Measurements from ENCODE around the gene TCF7L1.

Gene TCF7L1

DNA sequence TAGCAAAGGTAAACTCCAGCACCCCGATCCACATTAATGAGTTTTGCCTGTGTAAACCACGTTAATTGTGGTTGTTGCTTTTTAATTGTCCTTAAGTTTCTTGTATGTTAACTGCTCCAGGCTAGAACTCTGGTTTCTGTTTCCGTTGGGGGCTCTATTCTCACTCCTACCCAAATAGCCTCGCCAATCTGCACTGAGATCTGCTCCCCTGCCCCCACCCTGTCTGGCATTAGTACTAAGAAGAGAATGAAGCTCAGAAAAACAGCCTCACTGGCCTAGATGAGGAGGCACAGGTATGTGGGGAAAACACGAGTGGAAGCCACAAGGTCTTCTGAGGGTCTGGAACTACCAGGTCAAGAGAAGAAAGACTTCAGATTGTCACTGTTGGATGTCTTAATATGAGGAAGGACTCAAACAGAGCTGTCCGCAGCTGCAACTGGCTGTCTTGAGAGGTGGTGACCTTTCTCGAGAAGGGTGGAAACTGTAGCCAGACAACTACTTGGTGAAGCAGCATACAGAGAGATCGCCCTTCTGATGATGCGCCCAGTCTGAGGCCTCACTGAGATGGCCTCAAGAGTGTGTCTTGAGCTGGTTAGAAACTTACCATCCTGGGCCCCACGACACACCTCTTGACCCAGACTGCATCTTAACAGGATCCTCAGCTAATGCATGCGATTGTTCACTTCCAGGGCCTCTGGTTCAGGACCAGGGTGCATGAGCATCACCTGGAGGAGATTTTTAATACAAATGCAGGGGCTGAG lies 121.5 kb downstream of the TCF7L1 start:
- DNase-seq (ENCODE audit: low read depth, low spot score), result no peak
- CTCF ChIA-PET, result interaction anchor here (0.9 to 4.5 kb wide), 7 partner anchors 8 to 121 kb away, joined by 3 to 37 read pairs (median 4); partner anchors contain the start of gene TCF7L1
- POLR2A ChIA-PET, result interaction anchor here (2.5 kb wide), 1 partner anchor 121 kb away, joined by 9 read pairs; the partner anchor contains the start of gene TCF7L1
- TF ChIP-seq, protein P1, sequence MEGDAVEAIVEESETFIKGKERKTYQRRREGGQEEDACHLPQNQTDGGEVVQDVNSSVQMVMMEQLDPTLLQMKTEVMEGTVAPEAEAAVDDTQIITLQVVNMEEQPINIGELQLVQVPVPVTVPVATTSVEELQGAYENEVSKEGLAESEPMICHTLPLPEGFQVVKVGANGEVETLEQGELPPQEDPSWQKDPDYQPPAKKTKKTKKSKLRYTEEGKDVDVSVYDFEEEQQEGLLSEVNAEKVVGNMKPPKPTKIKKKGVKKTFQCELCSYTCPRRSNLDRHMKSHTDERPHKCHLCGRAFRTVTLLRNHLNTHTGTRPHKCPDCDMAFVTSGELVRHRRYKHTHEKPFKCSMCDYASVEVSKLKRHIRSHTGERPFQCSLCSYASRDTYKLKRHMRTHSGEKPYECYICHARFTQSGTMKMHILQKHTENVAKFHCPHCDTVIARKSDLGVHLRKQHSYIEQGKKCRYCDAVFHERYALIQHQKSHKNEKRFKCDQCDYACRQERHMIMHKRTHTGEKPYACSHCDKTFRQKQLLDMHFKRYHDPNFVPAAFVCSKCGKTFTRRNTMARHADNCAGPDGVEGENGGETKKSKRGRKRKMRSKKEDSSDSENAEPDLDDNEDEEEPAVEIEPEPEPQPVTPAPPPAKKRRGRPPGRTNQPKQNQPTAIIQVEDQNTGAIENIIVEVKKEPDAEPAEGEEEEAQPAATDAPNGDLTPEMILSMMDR (IDR thresholded peaks at IDR 0.05; ENCODE audit: insufficient read depth, low read length, missing control alignments), result no peak
- H3K4me3 ChIP-seq (ENCODE audit: low read depth, low read length), result no peak overlapping the region

DNA sequence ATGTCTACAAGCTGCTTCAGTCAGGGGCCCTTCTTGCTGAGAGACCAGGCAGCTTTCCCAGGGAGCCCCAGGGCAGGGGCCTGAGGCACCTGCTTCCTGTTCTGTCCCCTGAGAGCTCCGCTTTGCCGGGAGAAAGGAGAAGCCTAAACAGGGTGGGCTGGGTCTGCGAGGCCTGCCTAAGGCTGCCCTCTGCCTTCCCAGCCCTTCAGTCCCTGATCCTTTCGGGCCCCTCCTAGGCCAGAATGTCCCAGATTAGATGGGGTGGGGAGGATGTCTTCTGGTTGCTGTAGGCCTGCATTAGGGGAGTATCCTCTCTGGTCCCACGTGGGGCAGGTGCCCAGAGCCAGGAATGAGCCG lies 122.2 kb downstream of the TCF7L1 start:
- POLR2A ChIA-PET, result interaction anchor here (2.5 kb wide), 1 partner anchor 122 kb away, joined by 9 read pairs; the partner anchor contains the start of gene TCF7L1
- DNase-seq (ENCODE audit: low read depth, low spot score), result no peak
- CTCF ChIA-PET, result interaction anchor here (0.6 to 4.5 kb wide), 8 partner anchors 11 to 329 kb away, joined by 3 to 37 read pairs (median 4); partner anchors contain the start of gene TCF7L1
- H3K4me3 ChIP-seq (ENCODE audit: low read depth, low read length), result no peak overlapping the region
- TF ChIP-seq, protein P1 (IDR thresholded peaks at IDR 0.05; ENCODE audit: insufficient read depth, low read length, missing control alignments), result no peak

DNA sequence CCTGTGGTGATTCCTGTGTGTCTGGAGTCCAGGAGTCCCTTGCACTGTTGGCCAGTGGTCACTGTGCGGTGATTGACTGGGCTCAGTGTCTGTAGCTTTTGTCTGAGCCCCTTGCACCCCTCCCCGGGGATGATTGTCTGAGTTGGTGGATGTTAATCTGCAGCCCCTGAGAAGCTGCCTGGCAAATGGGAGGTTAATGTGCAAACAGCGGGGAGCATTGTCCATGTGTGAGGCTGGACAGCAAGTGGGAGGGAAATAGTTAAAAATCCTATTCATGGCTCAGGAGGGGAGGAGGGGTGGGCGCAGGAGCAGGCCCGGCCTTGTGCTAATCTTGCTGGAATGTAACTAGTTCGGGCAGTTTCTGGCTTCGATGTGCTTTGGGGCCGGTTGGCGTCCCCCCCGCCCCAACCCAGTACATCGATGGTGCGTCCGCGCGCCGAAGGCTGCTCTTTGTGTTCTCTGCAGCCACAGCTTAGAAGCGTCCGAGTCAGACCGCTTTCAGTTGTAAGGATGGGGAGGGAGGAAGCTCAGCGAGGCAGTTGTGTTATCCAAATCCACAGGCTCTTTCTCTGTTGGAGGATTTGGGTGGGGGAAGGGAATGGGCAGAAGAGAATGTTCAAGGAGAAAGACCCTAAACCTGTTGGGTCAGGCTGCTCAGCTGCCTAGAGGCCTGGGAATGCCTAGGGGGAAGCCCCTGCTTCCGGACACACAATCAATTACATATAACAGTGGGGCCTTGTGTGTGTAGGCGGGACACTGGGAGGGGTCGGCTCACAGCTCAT lies 122.8 kb downstream of the TCF7L1 start:
- DNase-seq (ENCODE audit: low read depth, low spot score), result no peak
- POLR2A ChIA-PET, result interaction anchor here (0.6 to 2.5 kb wide), 3 partner anchors 10 to 238 kb away, joined by 3 to 9 read pairs (median 7); partner anchors contain the start of gene TCF7L1
- CTCF ChIA-PET, result interaction anchor here (0.6 to 4.5 kb wide), 10 partner anchors 8 to 330 kb away, joined by 3 to 37 read pairs (median 4); partner anchors contain the start of gene TCF7L1
- TF ChIP-seq, protein P1 (IDR thresholded peaks at IDR 0.05; ENCODE audit: insufficient read depth, low read length, missing control alignments), result no peak
- peak overlapping the region; percentile 36 for H3K4me3 ChIP-seq (ENCODE audit: low read depth, low read length)

DNA sequence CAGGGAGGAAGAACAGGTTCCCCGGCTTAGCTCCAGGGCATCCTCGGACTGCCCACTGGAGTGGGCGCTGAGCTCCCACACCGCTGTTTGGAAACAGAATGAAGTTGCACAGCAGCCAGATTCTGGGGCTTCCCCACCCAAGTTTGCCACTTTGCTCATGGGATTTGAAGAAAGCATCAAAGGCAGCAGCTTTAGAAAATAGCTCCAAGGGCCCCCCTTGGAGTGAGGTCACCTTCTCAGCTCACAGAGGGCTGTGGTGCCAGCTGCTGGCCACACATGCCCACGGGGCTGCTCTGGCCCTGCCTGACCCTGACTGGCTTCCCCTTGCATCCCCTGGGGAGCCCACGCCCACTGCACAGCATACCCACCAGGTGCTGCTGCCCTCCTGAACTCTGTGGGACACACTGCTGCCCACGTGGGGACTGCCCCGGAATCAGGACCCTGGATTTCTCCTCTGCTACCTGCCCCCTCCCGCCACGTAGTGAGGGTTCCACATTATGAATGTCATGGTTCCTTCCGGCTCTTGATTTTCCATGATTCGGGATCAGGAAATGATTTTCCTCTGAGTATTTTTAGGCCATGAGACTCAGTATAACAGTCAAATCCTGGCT lies 124.3 kb downstream of the TCF7L1 start:
- no peak for DNase-seq (ENCODE audit: low read depth, low spot score)
- CTCF ChIA-PET, result interaction anchor here (0.6 to 4.5 kb wide), 5 partner anchors 9 to 124 kb away, joined by 4 to 37 read pairs (median 5); partner anchors contain the start of gene TCF7L1
- TF ChIP-seq, protein P1 (IDR thresholded peaks at IDR 0.05; ENCODE audit: insufficient read depth, low read length, missing control alignments), result no peak
- H3K4me3 ChIP-seq (ENCODE audit: low read depth, low read length), result no peak overlapping the region
- POLR2A ChIA-PET, result interaction anchor here (2.1 to 2.5 kb wide), 2 partner anchors 11 to 124 kb away, joined by 7 to 9 read pairs; partner anchors contain the start of gene TCF7L1

DNA sequence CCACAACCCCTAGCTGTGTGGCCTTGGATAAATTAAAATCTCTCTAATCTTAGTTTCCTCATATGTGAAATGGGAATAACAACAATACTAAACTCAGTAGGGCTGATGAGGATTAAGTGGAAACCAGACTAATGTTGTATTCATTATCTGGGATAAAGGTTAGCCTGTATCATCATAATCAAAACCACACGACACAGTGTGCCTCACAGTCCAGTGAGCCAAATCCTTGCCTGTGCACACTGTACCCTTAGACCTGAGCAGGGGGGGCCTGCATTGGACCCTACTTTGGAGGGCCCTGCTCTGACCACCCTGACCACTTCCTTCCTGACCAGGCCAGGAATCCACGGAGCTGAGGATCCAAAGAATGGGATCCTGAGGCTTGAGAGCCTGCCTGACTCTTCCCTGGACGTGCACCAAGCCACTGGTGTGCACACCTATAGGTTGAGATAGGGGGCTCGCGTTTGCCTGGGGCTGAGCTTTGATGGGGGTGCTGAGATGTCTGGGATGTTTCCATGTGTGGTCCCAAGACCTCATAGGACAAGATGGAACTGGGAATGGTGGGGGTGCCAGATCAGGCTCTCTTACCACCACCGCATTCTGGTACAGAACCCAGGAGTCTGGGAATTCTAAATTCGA lies 124.9 kb downstream of the TCF7L1 start:
- ChIA-PET POLR2A (interaction anchor here (2.1 kb wide), 1 partner anchor 12 kb away, joined by 7 read pairs; no protein-coding TSS in a partner anchor), CTCF (interaction anchor here (0.6 to 4.5 kb wide), 6 partner anchors 9 to 126 kb away, joined by 3 to 37 read pairs (median 4); no protein-coding TSS in a partner anchor)
- TF ChIP-seq, protein P1 (IDR thresholded peaks at IDR 0.05; ENCODE audit: insufficient read depth, low read length, missing control alignments), result no peak
- no peak for DNase-seq (ENCODE audit: low read depth, low spot score)
- H3K4me3 ChIP-seq (ENCODE audit: low read depth, low read length), result no peak overlapping the region

Measured in AG04449 (cell line).